Measurements from ENCODE around the gene CROCC.
"Not testable (repeated sequence)": the region's sequence is repeated elsewhere in the genome, so short reads cannot be mapped to it uniquely, and the experiment has no call there.

Gene CROCC

DNA sequence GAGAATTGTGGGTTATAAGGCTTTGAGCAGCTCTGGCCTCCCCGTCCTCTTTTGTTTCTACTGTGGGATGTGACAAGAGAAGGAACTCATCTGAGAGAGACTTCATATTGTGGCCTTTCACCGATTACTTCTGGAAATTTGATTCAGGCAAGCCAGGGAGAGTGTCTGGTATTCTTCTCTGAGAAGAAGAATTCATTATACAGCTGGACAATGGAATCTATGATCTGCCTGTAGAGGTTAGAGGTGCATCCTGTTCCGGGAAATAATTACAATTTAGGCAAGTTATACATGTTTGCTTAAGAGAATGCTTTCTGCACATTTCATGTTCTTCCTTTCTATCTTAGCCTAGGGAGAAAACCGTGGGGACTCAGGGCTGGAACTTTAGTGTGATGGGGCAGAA lies 38.7 kb upstream of the CROCC start:
- Histone ChIP-seq H2AFZ (ENCODE audit: low read length) (no peak overlapping the region), H3F3A (ENCODE audit: insufficient read depth, low read length) (no peaks in the 10 kb centered on the region), H3K9me3 (replicated peaks; ENCODE audit: insufficient read depth, low read length) (no peaks in the 10 kb centered on the region), H3K9ac (ENCODE audit: low read length) (no peak overlapping the region), H4K20me1 (ENCODE audit: insufficient read depth, low read length) (no peaks in the 10 kb centered on the region), H3K36me3 (replicated peaks; ENCODE audit: insufficient read depth, low read length) (no peaks in the 10 kb centered on the region), H3K27me3 (replicated peaks; ENCODE audit: insufficient read depth, low read length) (peaks cover 56% of the 10 kb centered on the region), H3K4me3 (ENCODE audit: low read length) (no peak overlapping the region), H3K4me1 (ENCODE audit: low read length) (no peaks in the 10 kb centered on the region), H3K27ac (ENCODE audit: low read length) (no peak overlapping the region), H3K9me2 (replicated peaks; ENCODE audit: insufficient read depth, low read length) (no peaks in the 10 kb centered on the region), H3K79me2 (ENCODE audit: low read length) (no peaks in the 10 kb centered on the region), H3K4me2 (ENCODE audit: low read depth, low read length) (no peak overlapping the region)
- no peak for TF ChIP-seq EZH2phosphoT487 (IDR thresholded peaks at IDR 0.05; ENCODE audit: low read length)
- no peak for TF ChIP-seq EZH2 (optimal IDR thresholded peaks at IDR 0.05; ENCODE audit: low read depth, low read length)
- TF ChIP-seq, protein P1, sequence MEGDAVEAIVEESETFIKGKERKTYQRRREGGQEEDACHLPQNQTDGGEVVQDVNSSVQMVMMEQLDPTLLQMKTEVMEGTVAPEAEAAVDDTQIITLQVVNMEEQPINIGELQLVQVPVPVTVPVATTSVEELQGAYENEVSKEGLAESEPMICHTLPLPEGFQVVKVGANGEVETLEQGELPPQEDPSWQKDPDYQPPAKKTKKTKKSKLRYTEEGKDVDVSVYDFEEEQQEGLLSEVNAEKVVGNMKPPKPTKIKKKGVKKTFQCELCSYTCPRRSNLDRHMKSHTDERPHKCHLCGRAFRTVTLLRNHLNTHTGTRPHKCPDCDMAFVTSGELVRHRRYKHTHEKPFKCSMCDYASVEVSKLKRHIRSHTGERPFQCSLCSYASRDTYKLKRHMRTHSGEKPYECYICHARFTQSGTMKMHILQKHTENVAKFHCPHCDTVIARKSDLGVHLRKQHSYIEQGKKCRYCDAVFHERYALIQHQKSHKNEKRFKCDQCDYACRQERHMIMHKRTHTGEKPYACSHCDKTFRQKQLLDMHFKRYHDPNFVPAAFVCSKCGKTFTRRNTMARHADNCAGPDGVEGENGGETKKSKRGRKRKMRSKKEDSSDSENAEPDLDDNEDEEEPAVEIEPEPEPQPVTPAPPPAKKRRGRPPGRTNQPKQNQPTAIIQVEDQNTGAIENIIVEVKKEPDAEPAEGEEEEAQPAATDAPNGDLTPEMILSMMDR (IDR thresholded peaks at IDR 0.05; ENCODE audit: low read length), result no peak
- DNase-seq, result no peak

DNA sequence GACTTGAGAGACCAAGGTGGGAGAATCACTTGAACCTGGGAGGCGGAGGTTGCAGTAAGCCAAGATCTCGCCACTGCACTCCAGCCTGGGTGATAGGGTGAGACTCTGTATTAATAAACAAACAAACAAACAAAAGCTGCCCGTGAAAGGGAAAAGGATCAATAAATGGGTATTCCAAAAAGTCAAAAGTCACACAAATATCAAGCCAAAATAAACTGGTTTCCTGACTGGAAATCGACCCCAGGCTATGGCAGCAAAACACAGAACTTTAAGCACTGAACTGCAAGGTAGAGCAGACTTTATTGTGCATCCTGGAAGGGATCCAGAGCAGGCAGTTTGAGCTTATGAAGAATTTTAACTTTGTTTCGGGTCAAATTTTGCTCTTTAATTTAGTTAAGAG lies 37.2 kb upstream of the CROCC start:
- peaks cover 58% of the 10 kb centered on the region for H3K27me3 ChIP-seq (replicated peaks; ENCODE audit: insufficient read depth, low read length)
- H4K20me1 ChIP-seq (ENCODE audit: insufficient read depth, low read length); H3K4me3 ChIP-seq (ENCODE audit: low read length); H3F3A ChIP-seq (ENCODE audit: insufficient read depth, low read length); H3K36me3 ChIP-seq (replicated peaks; ENCODE audit: insufficient read depth, low read length); DNase-seq; H3K4me2 ChIP-seq (ENCODE audit: low read depth, low read length); H3K9ac ChIP-seq (ENCODE audit: low read length); H3K9me3 ChIP-seq (replicated peaks; ENCODE audit: insufficient read depth, low read length); H3K27ac ChIP-seq (ENCODE audit: low read length); H3K9me2 ChIP-seq (replicated peaks; ENCODE audit: insufficient read depth, low read length); H2AFZ ChIP-seq (ENCODE audit: low read length); H3K4me1 ChIP-seq (ENCODE audit: low read length); H3K79me2 ChIP-seq (ENCODE audit: low read length): not testable (repeated sequence)

DNA sequence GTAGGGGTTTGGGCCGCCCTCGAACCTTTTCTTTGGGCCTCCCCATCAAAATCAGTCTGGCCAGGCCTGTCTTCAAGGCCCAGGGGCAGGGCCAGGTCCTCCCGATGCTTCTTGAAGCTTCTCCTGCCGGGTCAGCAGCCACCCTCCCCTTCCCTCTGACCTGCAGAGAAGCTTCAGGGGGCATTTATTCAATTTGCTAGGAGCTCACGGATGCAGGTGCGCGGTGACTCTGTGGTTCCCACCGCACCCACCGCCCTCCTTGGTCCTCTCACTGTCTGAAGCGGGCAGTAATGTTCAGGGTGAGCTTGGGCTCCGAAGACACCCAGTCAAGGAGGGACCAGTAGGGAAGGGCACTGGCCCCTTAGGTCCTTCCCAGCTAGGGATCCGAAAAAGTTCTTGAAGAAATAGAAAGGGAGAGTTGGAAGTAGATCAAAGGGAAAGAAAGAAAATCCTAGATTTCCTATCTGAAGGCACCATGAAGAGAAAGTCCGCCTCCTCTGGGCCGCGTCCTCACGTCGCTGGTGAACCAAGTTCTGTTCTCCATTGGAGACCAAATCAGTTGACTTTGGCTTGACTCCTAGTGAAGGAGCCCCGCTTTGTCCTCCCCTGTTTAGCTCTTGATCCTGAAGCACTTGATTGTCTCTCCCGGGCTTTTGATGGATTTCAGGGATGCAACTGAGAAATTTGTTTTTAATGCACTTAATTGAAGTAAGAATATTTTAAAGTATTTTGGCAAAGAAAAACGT lies 34.7 kb upstream of the CROCC start:
- no peaks in the 10 kb centered on the region for H3F3A ChIP-seq (ENCODE audit: insufficient read depth, low read length)
- no peaks in the 10 kb centered on the region for H3K9me3 ChIP-seq (replicated peaks; ENCODE audit: insufficient read depth, low read length)
- DNase-seq, result no peak
- H3K4me1 ChIP-seq (ENCODE audit: low read length), result no peaks in the 10 kb centered on the region
- H2AFZ ChIP-seq (ENCODE audit: low read length), result no peak overlapping the region
- H3K9ac ChIP-seq (ENCODE audit: low read length), result no peak overlapping the region
- TF ChIP-seq, protein P1 (IDR thresholded peaks at IDR 0.05; ENCODE audit: low read length), result no peak
- no peak for TF ChIP-seq EZH2phosphoT487 (IDR thresholded peaks at IDR 0.05; ENCODE audit: low read length)
- no peak for TF ChIP-seq EZH2 (optimal IDR thresholded peaks at IDR 0.05; ENCODE audit: low read depth, low read length)
- no peaks in the 10 kb centered on the region for H4K20me1 ChIP-seq (ENCODE audit: insufficient read depth, low read length)
- H3K4me2 ChIP-seq (ENCODE audit: low read depth, low read length), result no peak overlapping the region
- no peak overlapping the region for H3K27ac ChIP-seq (ENCODE audit: low read length)
- H3K9me2 ChIP-seq (replicated peaks; ENCODE audit: insufficient read depth, low read length), result no peaks in the 10 kb centered on the region
- H3K79me2 ChIP-seq (ENCODE audit: low read length), result no peaks in the 10 kb centered on the region
- peaks cover 77% of the 10 kb centered on the region for H3K27me3 ChIP-seq (replicated peaks; ENCODE audit: insufficient read depth, low read length)
- no peaks in the 10 kb centered on the region for H3K36me3 ChIP-seq (replicated peaks; ENCODE audit: insufficient read depth, low read length)
- H3K4me3 ChIP-seq (ENCODE audit: low read length), result no peak overlapping the region

Measured in MM.1S (cell line).